DND-41 (cell line): ENCODE results near the gene SRC.

Source experiments
- CTCF ChIP-seq: IDR thresholded peaks from 2 replicates; pipeline ENCODE4 v1.5.1; 2012; ENCODE audit warnings: borderline replicate concordance, low read length, moderate library complexity, mild to moderate bottlenecking; ENCODE audit not compliant: poor library complexity, severe bottlenecking; ENCODE audit errors: extremely low read depth
- EZH2 ChIP-seq: IDR thresholded peaks from 3 replicates; pipeline ENCODE4 v1.6.1; 2012; ENCODE audit warnings: borderline replicate concordance, low read depth, mild to moderate bottlenecking, moderate library complexity, low read length, inconsistent platforms; ENCODE audit not compliant: severe bottlenecking

GRCh38 chr20:37336369-37337207 lies 9.4 kb upstream of the SRC start:
- TF ChIP-seq CTCF (no peak), EZH2 (no peak)
